Smooth muscle cell of bladder (primary cell): Measurements from ENCODE around the gene TOM1L1. TPM values are rescaled to one million over a fixed set of nuclear protein-coding genes. Genes with fewer than 3 reads are reported as not detected.

Experiments used
- total RNA-seq: library from RNA; depleted of rRNA; stranded (reverse); fragments of >200 nt; gene quantifications from 2 replicates; pipeline ENCODE4 v1.2.3, GENCODE V29; 2014

The TOM1L1 gene
- total RNA-seq, result 14.8 and 16.6 TPM in 2 replicates

DNA sequence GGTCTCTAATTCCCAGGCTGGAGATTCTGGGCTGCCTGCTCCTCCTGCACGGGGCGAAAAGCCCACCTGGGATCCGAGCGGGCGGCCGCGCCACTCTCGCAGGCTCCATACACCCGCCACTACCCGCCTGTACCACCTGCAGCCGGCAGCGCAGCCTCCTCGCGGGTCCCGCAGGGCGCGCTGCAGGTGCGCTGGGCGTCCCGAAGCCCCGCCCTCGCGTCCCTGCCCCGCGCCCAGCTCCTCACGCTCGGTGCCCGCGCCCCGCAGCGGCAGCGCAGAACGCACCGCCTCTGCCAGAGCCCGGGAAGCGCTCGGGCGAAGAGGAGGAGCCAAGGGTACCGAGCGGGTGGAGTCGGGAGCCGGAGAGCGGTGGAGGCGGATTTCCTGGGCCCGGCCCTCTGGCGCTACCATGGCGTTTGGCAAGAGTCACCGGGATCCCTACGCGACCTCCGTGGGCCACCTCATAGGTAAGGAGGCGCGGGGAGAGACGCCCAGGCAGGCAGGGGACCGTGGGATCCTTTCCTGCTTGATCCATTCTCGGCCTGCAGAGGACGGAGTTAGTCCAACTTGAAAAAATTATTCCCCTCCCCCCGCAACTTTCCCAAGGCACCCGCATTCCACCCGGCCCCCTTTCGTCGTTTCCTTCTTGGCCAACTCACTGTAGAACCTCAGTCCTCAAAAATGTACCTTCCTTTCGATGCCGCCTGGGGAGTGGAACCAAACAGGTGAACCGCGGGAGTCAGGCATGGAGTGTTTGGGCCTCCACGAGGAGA, at the start of gene TOM1L1:
TSS of gene TOM1L1 (plus strand) at position 396 of the 773 bp plus-strand sequence. CDS start at position 410, 14 bp downstream.

DNA sequence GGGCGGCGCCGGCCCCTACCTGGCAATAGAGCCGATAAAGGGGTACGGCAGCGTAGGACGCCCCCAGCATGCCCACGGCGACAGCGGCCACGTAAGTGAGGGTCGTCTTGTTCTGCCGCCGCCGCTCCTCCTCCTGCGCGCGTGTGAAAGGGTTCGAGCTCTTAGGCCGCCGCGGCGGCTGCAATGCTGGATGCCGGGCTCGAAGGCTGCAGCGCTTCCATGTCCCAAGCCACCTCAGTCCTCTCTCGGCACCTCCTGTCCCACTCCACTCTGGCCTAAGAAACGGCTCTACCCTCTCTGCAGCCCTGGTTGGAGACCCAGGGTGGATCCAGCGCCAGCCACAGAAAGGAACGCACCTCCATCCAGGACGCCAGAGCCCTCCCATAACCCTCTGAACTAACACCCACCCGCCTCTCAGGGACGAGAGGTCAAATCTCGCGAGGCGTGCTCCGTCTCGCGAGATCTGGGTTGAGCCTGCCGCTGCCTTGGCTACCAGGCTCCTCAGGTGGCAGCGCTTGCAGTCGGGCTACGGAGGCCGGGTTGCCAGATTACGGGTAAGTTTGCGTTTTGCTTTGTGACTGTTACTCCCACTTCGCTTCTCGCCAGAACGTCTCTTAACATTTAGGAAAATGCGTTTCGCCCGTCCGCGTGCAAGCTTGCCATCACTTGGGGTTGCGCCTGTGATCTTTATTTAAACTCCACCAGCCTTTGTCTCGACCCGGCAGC, 67.8 kb downstream of the TOM1L1 start, which contains the start of the genes COX11 and STXBP4:
TSS of gene COX11 (minus strand) at position 393 of the 726 bp plus-strand sequence. CDS start at position 385, 8 bp downstream.
TSS of gene STXBP4 (plus strand) at position 504 of the 726 bp plus-strand sequence. CDS start 17,455 bp downstream, outside the sequence.

Other genes starting within 250 kb of the TOM1L1 start
- gene COX11, start 67.8 kb downstream of the TOM1L1 start, total RNA-seq, result 73.8 and 79.5 TPM in 2 replicates
- 5.0 and 5.5 TPM in 2 replicates for gene STXBP4, start 67.9 kb downstream of the TOM1L1 start, total RNA-seq